Measurements from ENCODE around the gene FKBP1B.

Gene FKBP1B

GRCh38 chr2:24084386-24085199 lies 35.1 kb downstream of the FKBP1B start, which contains the start of gene TP53I3:
TSS of gene TP53I3 (minus strand) at chr2:24084834. CDS start at chr2:24084326, 508 bp downstream.
- Histone ChIP-seq H3K18ac (ENCODE audit: low read length) (peak within 1 kb of the TSS; percentile 65), H3K79me2 (ENCODE audit: control insufficient read depth, insufficient read depth, low read length) (no peaks in the 10 kb centered on the region), H4K5ac (ENCODE audit: low read length) (peak within 1 kb of the TSS; percentile 85), H3K4ac (ENCODE audit: low read depth, low read length) (peak within 1 kb of the TSS; percentile 1), H3K36me3 (ENCODE audit: control insufficient read depth, insufficient read depth, low read length) (peaks cover 1% of the 10 kb centered on the region), H3K79me1 (ENCODE audit: low read length) (no peaks in the 10 kb centered on the region), H3K56ac (ENCODE audit: low read length) (peak within 1 kb of the TSS; percentile 95), H2BK120ac (ENCODE audit: low read depth, low read length) (no peak within 1 kb of the TSS), H4K8ac (ENCODE audit: low read depth, low read length) (no peak within 1 kb of the TSS), H2BK15ac (replicated peaks; ENCODE audit: low read depth) (no peak within 1 kb of the TSS), H3K4me1 (ENCODE audit: control insufficient read depth, low read depth, low read length) (peaks cover 3% of the 10 kb centered on the region), H2AK5ac (ENCODE audit: low read length) (no peak within 1 kb of the TSS), H3K4me3 (ENCODE audit: low read length) (peak within 1 kb of the TSS; percentile 54), H2BK5ac (ENCODE audit: low read length) (peak within 1 kb of the TSS; percentile 81), H3K23ac (ENCODE audit: low read length) (peak within 1 kb of the TSS; percentile 82), H3K9ac (ENCODE audit: low read length) (peak within 1 kb of the TSS; percentile 78), H3K4me2 (ENCODE audit: low read length) (peak within 1 kb of the TSS; percentile 65), H3K27ac (ENCODE audit: low read depth, low read length) (peak within 1 kb of the TSS; percentile 90), H3K27me3 (ENCODE audit: insufficient read depth, low read length, poor library complexity) (no peaks in the 10 kb centered on the region)
- DNase-seq = peak; percentile 95
- no CpG with 5 or more reads among the region's 44 CpGs for WGBS (ENCODE audit: extremely low coverage, insufficient coverage, low lambda C conversion rate)

- no peak overlapping the region for H3K4ac ChIP-seq (ENCODE audit: low read depth, low read length)
- no peak overlapping the region for H4K8ac ChIP-seq (ENCODE audit: low read depth, low read length)
- no peak overlapping the region for H2BK5ac ChIP-seq (ENCODE audit: low read length)
- no peaks in the 10 kb centered on the region for H3K27me3 ChIP-seq (ENCODE audit: insufficient read depth, low read length, poor library complexity)
- no peak overlapping the region for H4K5ac ChIP-seq (ENCODE audit: low read length)
- H3K79me1 ChIP-seq (ENCODE audit: low read length) = no peaks in the 10 kb centered on the region
- H3K4me1 ChIP-seq (ENCODE audit: control insufficient read depth, low read depth, low read length) = peaks cover 3% of the 10 kb centered on the region
- peak overlapping the region; percentile 49 for H3K4me3 ChIP-seq (ENCODE audit: low read length)
- no peak overlapping the region for H2BK15ac ChIP-seq (replicated peaks; ENCODE audit: low read depth)
- H3K79me2 ChIP-seq (ENCODE audit: control insufficient read depth, insufficient read depth, low read length) = no peaks in the 10 kb centered on the region
- H3K27ac ChIP-seq (ENCODE audit: low read depth, low read length) = peak overlapping the region; percentile 90
- no peak for DNase-seq
- H2AK5ac ChIP-seq (ENCODE audit: low read length) = no peak overlapping the region
- H3K36me3 ChIP-seq (ENCODE audit: control insufficient read depth, insufficient read depth, low read length) = peaks cover 1% of the 10 kb centered on the region
- H2BK120ac ChIP-seq (ENCODE audit: low read depth, low read length) = no peak overlapping the region
- no peak overlapping the region for H3K23ac ChIP-seq (ENCODE audit: low read length)
- peak overlapping the region; percentile 65 for H3K18ac ChIP-seq (ENCODE audit: low read length)
- peak overlapping the region; percentile 78 for H3K9ac ChIP-seq (ENCODE audit: low read length)
- peak overlapping the region; percentile 45 for H3K4me2 ChIP-seq (ENCODE audit: low read length)
- WGBS (ENCODE audit: extremely low coverage, insufficient coverage, low lambda C conversion rate) = no CpG with 5 or more reads among the region's 11 CpGs
- peak overlapping the region; percentile 92 for H3K56ac ChIP-seq (ENCODE audit: low read length)
Measured at GRCh38 chr2:24085200-24085489, 35.6 kb downstream of the FKBP1B start.

GRCh38 chr2:24086241-24086640 lies 36.7 kb downstream of the FKBP1B start:
- Histone ChIP-seq H3K36me3 (ENCODE audit: control insufficient read depth, insufficient read depth, low read length) (peaks cover 1% of the 10 kb centered on the region), H3K4ac (ENCODE audit: low read depth, low read length) (no peak overlapping the region), H3K79me1 (ENCODE audit: low read length) (no peaks in the 10 kb centered on the region), H3K27me3 (ENCODE audit: insufficient read depth, low read length, poor library complexity) (no peaks in the 10 kb centered on the region), H3K9ac (ENCODE audit: low read length) (no peak overlapping the region), H4K8ac (ENCODE audit: low read depth, low read length) (no peak overlapping the region), H4K5ac (ENCODE audit: low read length) (no peak overlapping the region), H3K18ac (ENCODE audit: low read length) (no peak overlapping the region), H2BK15ac (replicated peaks; ENCODE audit: low read depth) (no peak overlapping the region), H3K56ac (ENCODE audit: low read length) (no peak overlapping the region), H3K79me2 (ENCODE audit: control insufficient read depth, insufficient read depth, low read length) (no peaks in the 10 kb centered on the region), H3K4me3 (ENCODE audit: low read length) (no peak overlapping the region), H3K4me2 (ENCODE audit: low read length) (no peak overlapping the region), H3K23ac (ENCODE audit: low read length) (no peak overlapping the region), H3K27ac (ENCODE audit: low read depth, low read length) (no peak overlapping the region), H3K4me1 (ENCODE audit: control insufficient read depth, low read depth, low read length) (peaks cover 3% of the 10 kb centered on the region), H2AK5ac (ENCODE audit: low read length) (no peak overlapping the region), H2BK5ac (ENCODE audit: low read length) (no peak overlapping the region), H2BK120ac (ENCODE audit: low read depth, low read length) (no peak overlapping the region)
- DNase-seq = no peak
- WGBS (ENCODE audit: extremely low coverage, insufficient coverage, low lambda C conversion rate) = no CpG with 5 or more reads among the region's 1 CpG

GRCh38 chr2:24087032-24087431 lies 37.5 kb downstream of the FKBP1B start:
- WGBS (ENCODE audit: extremely low coverage, insufficient coverage, low lambda C conversion rate) = no CpG with 5 or more reads among the region's 3 CpGs
- Histone ChIP-seq H3K4me1 (ENCODE audit: control insufficient read depth, low read depth, low read length) (peaks cover 3% of the 10 kb centered on the region), H3K4ac (ENCODE audit: low read depth, low read length) (no peak overlapping the region), H3K56ac (ENCODE audit: low read length) (no peak overlapping the region), H4K5ac (ENCODE audit: low read length) (no peak overlapping the region), H3K4me3 (ENCODE audit: low read length) (no peak overlapping the region), H2BK15ac (replicated peaks; ENCODE audit: low read depth) (no peak overlapping the region), H2BK5ac (ENCODE audit: low read length) (no peak overlapping the region), H3K27me3 (ENCODE audit: insufficient read depth, low read length, poor library complexity) (no peaks in the 10 kb centered on the region), H3K18ac (ENCODE audit: low read length) (no peak overlapping the region), H3K23ac (ENCODE audit: low read length) (no peak overlapping the region), H2AK5ac (ENCODE audit: low read length) (no peak overlapping the region), H3K9ac (ENCODE audit: low read length) (no peak overlapping the region), H2BK120ac (ENCODE audit: low read depth, low read length) (no peak overlapping the region), H3K36me3 (ENCODE audit: control insufficient read depth, insufficient read depth, low read length) (peaks cover 1% of the 10 kb centered on the region), H3K27ac (ENCODE audit: low read depth, low read length) (no peak overlapping the region), H3K79me1 (ENCODE audit: low read length) (no peaks in the 10 kb centered on the region), H3K4me2 (ENCODE audit: low read length) (no peak overlapping the region), H3K79me2 (ENCODE audit: control insufficient read depth, insufficient read depth, low read length) (no peaks in the 10 kb centered on the region), H4K8ac (ENCODE audit: low read depth, low read length) (no peak overlapping the region)
- DNase-seq = no peak

GRCh38 chr2:24088821-24089359 lies 39.3 kb downstream of the FKBP1B start:
- Histone ChIP-seq H3K23ac (ENCODE audit: low read length) (no peak overlapping the region), H3K27ac (ENCODE audit: low read depth, low read length) (no peak overlapping the region), H4K5ac (ENCODE audit: low read length) (no peak overlapping the region), H3K27me3 (ENCODE audit: insufficient read depth, low read length, poor library complexity) (no peaks in the 10 kb centered on the region), H3K36me3 (ENCODE audit: control insufficient read depth, insufficient read depth, low read length) (no peaks in the 10 kb centered on the region), H2BK5ac (ENCODE audit: low read length) (no peak overlapping the region), H3K4me2 (ENCODE audit: low read length) (no peak overlapping the region), H2BK120ac (ENCODE audit: low read depth, low read length) (no peak overlapping the region), H4K8ac (ENCODE audit: low read depth, low read length) (no peak overlapping the region), H3K56ac (ENCODE audit: low read length) (no peak overlapping the region), H3K4me3 (ENCODE audit: low read length) (no peak overlapping the region), H3K4me1 (ENCODE audit: control insufficient read depth, low read depth, low read length) (no peaks in the 10 kb centered on the region), H3K4ac (ENCODE audit: low read depth, low read length) (no peak overlapping the region), H2BK15ac (replicated peaks; ENCODE audit: low read depth) (no peak overlapping the region), H2AK5ac (ENCODE audit: low read length) (no peak overlapping the region), H3K79me1 (ENCODE audit: low read length) (no peaks in the 10 kb centered on the region), H3K9ac (ENCODE audit: low read length) (no peak overlapping the region), H3K18ac (ENCODE audit: low read length) (no peak overlapping the region), H3K79me2 (ENCODE audit: control insufficient read depth, insufficient read depth, low read length) (no peaks in the 10 kb centered on the region)
- no CpG with 5 or more reads among the region's 2 CpGs for WGBS (ENCODE audit: extremely low coverage, insufficient coverage, low lambda C conversion rate)
- no peak for DNase-seq
